Peyer's patch (tissue), 4 donors: ENCODE measurements around the gene KIAA1671.

Experiments
- POLR2A ChIP-seq, 2 donors: fragments of 450-650 bp; IDR thresholded peaks; one replicate each; pipeline ENCODE4 v1.5.1; 2017; ENCODE audit warnings: antibody characterized with exemption in 2 of 2, mild to moderate bottlenecking in 2 of 2, moderate library complexity in 2 of 2
- TF ChIP-seq, protein P1 (sequence below), 6 experiments: fragments of 450-650 bp in 4 of 6; fragments of 200-600 bp in 2 of 6; sonication (generic) in 1 of 6; IDR thresholded peaks; one replicate each; pipeline ENCODE4 v1.5.1; 2017 to 2019; ENCODE audit warnings: antibody characterized with exemption in 6 of 6, mild to moderate bottlenecking in 3 of 6, moderate library complexity in 1 of 6

DNA sequence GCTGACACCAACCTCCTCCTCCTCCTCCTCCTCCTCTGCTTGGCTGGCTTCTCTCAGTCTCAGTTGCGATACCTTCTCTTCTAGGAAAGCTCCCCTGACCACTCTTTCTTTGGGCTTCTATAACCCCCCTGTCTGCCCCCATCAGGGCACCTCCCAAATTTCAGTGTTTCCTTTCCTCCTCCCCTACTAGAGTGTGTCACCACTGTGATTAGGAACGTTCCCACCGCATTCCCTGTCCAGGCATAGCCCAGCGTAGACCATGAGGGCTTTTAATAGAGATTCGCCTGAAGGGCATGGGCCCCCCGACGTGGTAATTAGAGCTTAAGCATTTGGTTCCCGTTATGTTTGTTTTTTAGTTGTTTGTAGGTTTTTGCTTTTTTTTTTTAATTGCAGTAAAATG, 65.5 kb downstream of the KIAA1671 start:
- no peak for TF ChIP-seq POLR2A (IDR thresholded peaks at IDR 0.05)
- TF ChIP-seq, protein P1, sequence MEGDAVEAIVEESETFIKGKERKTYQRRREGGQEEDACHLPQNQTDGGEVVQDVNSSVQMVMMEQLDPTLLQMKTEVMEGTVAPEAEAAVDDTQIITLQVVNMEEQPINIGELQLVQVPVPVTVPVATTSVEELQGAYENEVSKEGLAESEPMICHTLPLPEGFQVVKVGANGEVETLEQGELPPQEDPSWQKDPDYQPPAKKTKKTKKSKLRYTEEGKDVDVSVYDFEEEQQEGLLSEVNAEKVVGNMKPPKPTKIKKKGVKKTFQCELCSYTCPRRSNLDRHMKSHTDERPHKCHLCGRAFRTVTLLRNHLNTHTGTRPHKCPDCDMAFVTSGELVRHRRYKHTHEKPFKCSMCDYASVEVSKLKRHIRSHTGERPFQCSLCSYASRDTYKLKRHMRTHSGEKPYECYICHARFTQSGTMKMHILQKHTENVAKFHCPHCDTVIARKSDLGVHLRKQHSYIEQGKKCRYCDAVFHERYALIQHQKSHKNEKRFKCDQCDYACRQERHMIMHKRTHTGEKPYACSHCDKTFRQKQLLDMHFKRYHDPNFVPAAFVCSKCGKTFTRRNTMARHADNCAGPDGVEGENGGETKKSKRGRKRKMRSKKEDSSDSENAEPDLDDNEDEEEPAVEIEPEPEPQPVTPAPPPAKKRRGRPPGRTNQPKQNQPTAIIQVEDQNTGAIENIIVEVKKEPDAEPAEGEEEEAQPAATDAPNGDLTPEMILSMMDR (IDR thresholded peaks at IDR 0.05), result no peak
